HCT116 (cell line): Measurements from ENCODE around the gene RANBP17. TPM values are rescaled to one million over a fixed set of nuclear protein-coding genes. Genes with fewer than 3 reads are reported as not detected.

ENCODE experiments used
- ATAC-seq: fragments of 200-7000 bp; cut with Tn5 transposase; 2 replicates; pipeline ENCODE4 v1.9.1; 2020; ENCODE audit warnings: mild to moderate bottlenecking, moderate library complexity
- BruUV-seq: library from RNA; stranded (reverse); fragments of 400-500 nt; replicated peaks from 2 replicates; lab custom pipeline; 2021; lab: Mats Ljungman, UMichigan
- CTCF ChIA-PET: fragments of 300-600 bp; sonication (Branson Sonifier 250); formaldehyde crosslinking; loops from one replicate; lab custom pipeline; 2021; ENCODE audit warnings: antibody characterized with exemption; lab: Charles Lee
- POLR2A ChIA-PET: fragments of 300-600, 350-600 bp; sonication (Branson Sonifier 250); formaldehyde crosslinking; loops from one replicate; lab custom pipeline; 2021; ENCODE audit warnings: antibody characterized with exemption; lab: Charles Lee
- RAD21 ChIA-PET, 2 experiments: fragments of 300-600 bp; sonication (Branson Sonifier 250); formaldehyde crosslinking; loops; one replicate each; lab custom pipeline; 2023; ENCODE audit warnings: low total read pairs in 2 of 2; ENCODE audit not compliant: uncharacterized antibody in 2 of 2, unreplicated experiment in 2 of 2, low non-redundant PET in 1 of 2; lab: Charles Lee
- DNase-seq: peaks from one replicate; pipeline ENCODE4 v3.0.0-alpha.2; 2010; ENCODE audit warnings: low read depth, low spot score
- H2AFZ ChIP-seq: fragments of 200-600 bp; shearing (Covaris generic), sonication (generic); 2 replicates; pipeline ENCODE4 v1.6.1; 2017; ENCODE audit warnings: low read depth, mixed run types, mixed read lengths, antibody characterized with exemption, low read length; ENCODE audit not compliant: poor library complexity, severe bottlenecking
- H3K27ac ChIP-seq: 2 replicates; pipeline ENCODE4 v1.5.1; 2012; ENCODE audit warnings: low read depth, low read length
- H3K27me3 ChIP-seq: fragments of 200-600 bp; sonication (generic); 2 replicates; pipeline ENCODE4 v1.6.1; 2016; ENCODE audit warnings: mixed run types, low read length, mixed read lengths; ENCODE audit not compliant: insufficient read depth
- H3K36me3 ChIP-seq, 2 experiments: fragments of 200-500 bp in 1 of 2; fragments of 200-600 bp in 1 of 2; sonication (Bioruptor generic) in 1 of 2; sonication (generic) in 1 of 2; 2 replicates each; pipeline versions ENCODE4 v1.5.1 to v1.6.1; 2014 to 2016; ENCODE audit warnings: low read length in 2 of 2, inconsistent platforms in 1 of 2, mixed read lengths in 1 of 2, mixed run types in 1 of 2; ENCODE audit not compliant: insufficient read depth in 2 of 2, control insufficient read depth in 1 of 2
- H3K4me1 ChIP-seq, 2 experiments: fragments of 200-600 bp in 1 of 2; sonication (generic) in 1 of 2; 2 replicates each; pipeline versions ENCODE4 v1.5.1 to v1.6.1; 2012 to 2017; ENCODE audit warnings: low read length in 2 of 2, inconsistent platforms in 1 of 2, mild to moderate bottlenecking in 1 of 2, mixed read lengths in 1 of 2, mixed run types in 1 of 2, moderate library complexity in 1 of 2; ENCODE audit not compliant: insufficient read depth in 2 of 2, control insufficient read depth in 1 of 2
- H3K4me2 ChIP-seq: fragments of 200-600 bp; sonication (generic); 2 replicates; pipeline ENCODE4 v1.6.1; 2017; ENCODE audit warnings: mixed run types, low read length, mixed read lengths
- H3K4me3 ChIP-seq, 2 experiments: fragments of 200-600 bp in 1 of 2; sonication (generic) in 1 of 2; replicated peaks in 1 of 2; 2 replicates each; pipeline ENCODE4 v1.5.1; 2011 to 2016; ENCODE audit warnings: low read length in 2 of 2, control low read depth in 1 of 2, low read depth in 1 of 2, mild to moderate bottlenecking in 1 of 2, mixed read lengths in 1 of 2, mixed run types in 1 of 2
- H3K79me2 ChIP-seq: fragments of 200-600 bp; sonication (generic); 2 replicates; pipeline ENCODE4 v1.6.1; 2017; ENCODE audit warnings: mild to moderate bottlenecking, mixed run types, low read length, moderate library complexity, mixed read lengths; ENCODE audit not compliant: insufficient read depth
- H3K9ac ChIP-seq: fragments of 200-600 bp; sonication (generic); 2 replicates; pipeline ENCODE4 v1.6.1; 2016; ENCODE audit warnings: low read length, mixed read lengths
- H3K9me2 ChIP-seq: fragments of 200-600 bp; sonication (generic), shearing (Covaris generic); 2 replicates; pipeline ENCODE4 v1.6.1; 2017; ENCODE audit warnings: mixed run types, mild to moderate bottlenecking, moderate library complexity; ENCODE audit not compliant: insufficient read depth
- H3K9me3 ChIP-seq, 2 experiments: fragments of 200-500 bp in 1 of 2; fragments of 200-600 bp in 1 of 2; sonication (Bioruptor generic) in 1 of 2; sonication (generic) in 1 of 2; 2 replicates each; pipeline ENCODE4 v1.6.1; 2014 to 2017; ENCODE audit warnings: low read length in 2 of 2, mixed read lengths in 2 of 2, inconsistent platforms in 1 of 2, low read depth in 1 of 2, mild to moderate bottlenecking in 1 of 2, mixed run types in 1 of 2, moderate library complexity in 1 of 2; ENCODE audit not compliant: control insufficient read depth in 1 of 2, insufficient read depth in 1 of 2
- H4K20me1 ChIP-seq: fragments of 200-600 bp; sonication (generic), shearing (Covaris generic); 2 replicates; pipeline ENCODE4 v1.6.1; 2017; ENCODE audit warnings: mixed run types, mild to moderate bottlenecking, moderate library complexity; ENCODE audit not compliant: insufficient read depth
- ATF3 ChIP-seq: IDR thresholded peaks from 2 replicates; pipeline ENCODE4 v1.6.1; 2012
- CEBPB ChIP-seq: IDR thresholded peaks from 2 replicates; pipeline ENCODE4 v1.6.1; 2012; ENCODE audit warnings: low read depth
- CTCF ChIP-seq, 3 experiments: fragments of 200-600 bp in 1 of 3; sonication (generic) in 1 of 3; IDR thresholded peaks in 2 of 3; conservative IDR thresholded peaks in 1 of 3; 2 replicates each; pipeline ENCODE4 v1.5.1; 2012 to 2017; ENCODE audit warnings: low read depth in 2 of 3, low read length in 2 of 3, antibody characterized with exemption in 1 of 3, borderline replicate concordance in 1 of 3, control low read depth in 1 of 3, mild to moderate bottlenecking in 1 of 3, mixed read lengths in 1 of 3, mixed run types in 1 of 3, moderate library complexity in 1 of 3; ENCODE audit not compliant: insufficient read depth in 1 of 3
- EGR1 ChIP-seq: IDR thresholded peaks from 2 replicates; pipeline ENCODE4 v1.6.1; 2012; ENCODE audit warnings: low read depth
- EZH2 ChIP-seq: fragments of 200-600 bp; sonication (generic); IDR thresholded peaks from 2 replicates; pipeline ENCODE4 v1.6.1; 2017; ENCODE audit warnings: antibody characterized with exemption, mixed run types
- EZH2phosphoT487 ChIP-seq: fragments of 200-600 bp; IDR thresholded peaks from 2 replicates; pipeline ENCODE4 v1.6.1; 2018; ENCODE audit warnings: antibody characterized with exemption, borderline replicate concordance
- FOSL1 ChIP-seq: IDR thresholded peaks from 2 replicates; pipeline ENCODE4 v1.6.1; 2012; ENCODE audit warnings: low read depth
- JUND ChIP-seq: IDR thresholded peaks from 2 replicates; pipeline ENCODE4 v1.6.1; 2012
- MAX ChIP-seq: IDR thresholded peaks from 2 replicates; pipeline ENCODE4 v1.6.1; 2012
- POLR2A ChIP-seq: IDR thresholded peaks from 2 replicates; pipeline ENCODE4 v1.7.0; 2011; ENCODE audit warnings: borderline replicate concordance; ENCODE audit not compliant: insufficient read depth, insufficient read length; ENCODE audit errors: extremely low read depth
- RAD21 ChIP-seq: IDR thresholded peaks from 2 replicates; pipeline ENCODE4 v1.6.1; 2012; ENCODE audit warnings: low read depth, mild to moderate bottlenecking
- REST ChIP-seq: IDR thresholded peaks from 2 replicates; pipeline ENCODE4 v1.6.1; 2012; ENCODE audit warnings: low read depth
- SIN3A ChIP-seq: IDR thresholded peaks from 2 replicates; pipeline ENCODE4 v1.6.1; 2012; ENCODE audit warnings: low read depth
- SP1 ChIP-seq: IDR thresholded peaks from 2 replicates; pipeline ENCODE4 v1.6.1; 2012; ENCODE audit warnings: low read depth
- SRF ChIP-seq: IDR thresholded peaks from 2 replicates; pipeline ENCODE4 v1.6.1; 2012; ENCODE audit warnings: low read depth
- YY1 ChIP-seq: IDR thresholded peaks from 2 replicates; pipeline ENCODE4 v1.6.1; 2011; ENCODE audit warnings: low read length, low read depth, moderate library complexity, mild to moderate bottlenecking; ENCODE audit not compliant: insufficient replicate concordance; ENCODE audit errors: extremely low read depth
- ZBTB33 ChIP-seq: IDR thresholded peaks from 2 replicates; pipeline ENCODE4 v1.6.1; 2011; ENCODE audit warnings: mild to moderate bottlenecking, low read length, moderate library complexity; ENCODE audit not compliant: insufficient replicate concordance; ENCODE audit errors: extremely low read depth
- ZFX ChIP-seq: fragments of 450-650 bp; IDR thresholded peaks from 2 replicates; pipeline ENCODE4 v1.6.1; 2017
- intact Hi-C: fragments of 100-400 bp; cut with micrococcal nuclease; formaldehyde crosslinking; loops from 2 replicates; pipeline ENCODE4 v1.10.0; 2022
- total RNA-seq: library from RNA; stranded (reverse); gene quantifications from one replicate; pipeline ENCODE4 v1.2.1, GENCODE V29; 2021; ENCODE audit not compliant: unreplicated experiment

RANBP17 gene
- total RNA-seq, 1 experiment from 2014 or later = 18.2 TPM

GRCh38 chr5:171315386-171315891 lies 453.6 kb downstream of the RANBP17 start (continued):
- TF ChIP-seq SIN3A = no peak
- no peak for TF ChIP-seq CTCF (IDR thresholded peaks at IDR 0.05 in 2 of 3, conservative IDR thresholded peaks at IDR 0.05 in 1 of 3; ENCODE audit: borderline replicate concordance in 1 of 3, insufficient read depth in 1 of 3, low read depth in 2 of 3, low read length in 2 of 3)
- no peak for TF ChIP-seq JUND
- TF ChIP-seq POLR2A = no peak
- no peak for TF ChIP-seq ATF3

- Histone ChIP-seq H3K4me2 (no peak overlapping the region), H4K20me1 (no peaks in the 10 kb centered on the region), H3K4me1 (no peaks in the 10 kb centered on the region), H3K9me3 (no peaks in the 10 kb centered on the region), H3K4me3 (no peak overlapping the region), H3K79me2 (no peaks in the 10 kb centered on the region), H3K9me2 (no peaks in the 10 kb centered on the region), H3K27me3 (no peaks in the 10 kb centered on the region), H2AFZ (no peak overlapping the region), H3K9ac (no peak overlapping the region), H3K27ac (no peak overlapping the region), H3K36me3 (no peaks in the 10 kb centered on the region)
- ChIA-PET CTCF (no interaction called here), RAD21 (no interaction called here), POLR2A (no interaction called here)
- intact Hi-C loops = no loop called here
- ATAC-seq (no peak), DNase-seq (no peak)
- no TSS peak for BruUV-seq
- TF ChIP-seq REST (no peak), SP1 (no peak), EZH2phosphoT487 (no peak), ZFX (no peak), EZH2 (no peak), POLR2A (no peak), RAD21 (no peak), ATF3 (no peak), EGR1 (no peak), MAX (no peak), CEBPB (no peak), YY1 (no peak), FOSL1 (no peak), SRF (no peak), JUND (no peak), ZBTB33 (no peak), SIN3A (no peak)
These were observed 454.1 kb downstream of the RANBP17 start for GRCh38 chr5:171315925-171316257.
